OCI-LY3 (cell line): ENCODE measurements around the gene SEC16B.

Experiments used
- H2AFZ ChIP-seq: fragments of 200-600, 300-600 bp; shearing (Covaris generic); 2 replicates; pipeline ENCODE4 v1.6.0; 2014; ENCODE audit warnings: antibody characterized with exemption, low read depth, low read length
- H3K27ac ChIP-seq: fragments of 200-600, 300-600 bp; sonication (generic); 2 replicates; pipeline ENCODE4 v1.5.1; 2014; ENCODE audit warnings: mild to moderate bottlenecking, low read length, moderate library complexity, mixed read lengths
- H3K27me3 ChIP-seq: fragments of 200-600, 300-600 bp; sonication (generic); 2 replicates; pipeline ENCODE4 v1.6.1; 2014; ENCODE audit warnings: low read depth, low read length, mixed read lengths
- H3K36me3 ChIP-seq: fragments of 200-600, 300-600 bp; sonication (generic); replicated peaks from 2 replicates; pipeline ENCODE3; 2014; ENCODE audit warnings: low read depth, low read length, mixed read lengths
- H3K4me1 ChIP-seq: fragments of 300-600, 200-600 bp; sonication (generic); 2 replicates; pipeline ENCODE4 v1.6.1; 2014; ENCODE audit warnings: low read length, mixed read lengths
- H3K4me2 ChIP-seq: fragments of 200-600, 300-600 bp; sonication (generic); 2 replicates; pipeline ENCODE4 v1.6.1; 2014; ENCODE audit warnings: low read length, mixed read lengths
- H3K4me3 ChIP-seq: fragments of 300-600, 200-600 bp; sonication (generic); 2 replicates; pipeline ENCODE4 v1.5.1; 2014; ENCODE audit warnings: antibody characterized with exemption, mild to moderate bottlenecking, low read length, moderate library complexity
- H3K79me2 ChIP-seq: fragments of 300-600, 200-600 bp; shearing (Covaris generic); 2 replicates; pipeline ENCODE4 v1.6.1; 2014; ENCODE audit warnings: mild to moderate bottlenecking, low read length, mixed read lengths
- H3K9ac ChIP-seq: fragments of 300-600, 200-600 bp; shearing (Covaris generic); 2 replicates; pipeline ENCODE4 v1.6.0; 2014; ENCODE audit warnings: mild to moderate bottlenecking, low read length, moderate library complexity
- H3K9me3 ChIP-seq: fragments of 200-600, 300-600 bp; shearing (Covaris generic); 2 replicates; pipeline ENCODE4 v1.6.1; 2014; ENCODE audit warnings: low read length, mixed read lengths; ENCODE audit not compliant: insufficient read depth
- H4K20me1 ChIP-seq: fragments of 200-600, 300-600 bp; sonication (generic); 2 replicates; pipeline ENCODE4 v1.6.1; 2016; ENCODE audit warnings: low read length, mixed read lengths; ENCODE audit not compliant: insufficient read depth
- CTCF ChIP-seq: fragments of 200-600, 300-600 bp; sonication (generic); IDR thresholded peaks from 2 replicates; pipeline ENCODE4 v1.5.1; 2014; ENCODE audit warnings: antibody characterized with exemption, low read length, low read depth
- EZH2phosphoT487 ChIP-seq: fragments of 200-600 bp; shearing (Covaris generic); IDR thresholded peaks from 2 replicates; pipeline ENCODE4 v1.6.1; 2018; ENCODE audit warnings: antibody characterized with exemption, mixed run types, low read depth

SEC16B gene

DNA sequence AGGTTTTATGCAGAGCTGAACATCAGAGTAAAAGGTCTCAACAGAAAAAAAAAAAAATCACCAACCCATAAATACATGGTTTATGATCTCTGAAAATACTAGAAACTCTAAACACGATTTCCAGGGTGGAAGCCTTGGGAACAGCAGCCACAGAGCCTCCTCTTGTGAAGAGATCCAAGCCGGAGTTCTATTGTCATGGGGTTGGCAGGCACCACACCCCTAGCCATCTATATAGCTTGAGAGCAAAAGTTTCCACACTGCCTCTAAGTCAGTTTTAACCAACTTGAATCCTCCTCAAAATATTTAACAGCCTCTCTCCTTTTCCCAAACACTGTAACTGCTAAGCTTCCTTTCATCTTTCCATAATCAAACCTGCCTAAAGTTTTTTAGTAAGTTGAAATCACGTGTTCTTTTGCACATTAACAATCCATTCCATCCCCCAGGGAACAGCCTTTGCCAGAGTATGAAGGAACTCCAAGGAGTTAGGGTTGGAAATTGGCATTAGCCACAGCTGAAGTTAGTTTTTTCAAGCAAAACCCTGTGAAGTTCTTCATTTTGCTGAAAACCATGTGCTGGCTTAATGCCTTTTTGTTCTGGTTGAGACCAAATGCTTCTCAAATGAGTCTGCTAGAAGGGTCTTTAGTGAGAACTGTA lies 13.8 kb upstream of the SEC16B start:
- H3K27ac ChIP-seq: no peak overlapping the region
- TF ChIP-seq CTCF: no peak
- no peak for TF ChIP-seq EZH2phosphoT487
- no peaks in the 10 kb centered on the region for H3K4me1 ChIP-seq
- H2AFZ ChIP-seq: no peak overlapping the region
- peaks cover 50% of the 10 kb centered on the region for H3K27me3 ChIP-seq
- no peaks in the 10 kb centered on the region for H3K36me3 ChIP-seq
- no peaks in the 10 kb centered on the region for H3K79me2 ChIP-seq
- no peak overlapping the region for H3K4me3 ChIP-seq
- no peak overlapping the region for H3K4me2 ChIP-seq
- H3K9me3 ChIP-seq: no peaks in the 10 kb centered on the region
- no peak overlapping the region for H3K9ac ChIP-seq
- H4K20me1 ChIP-seq: no peaks in the 10 kb centered on the region

GRCh38 chr1:177983077-177983476 lies 13.2 kb upstream of the SEC16B start:
- Histone ChIP-seq H3K4me1 (no peaks in the 10 kb centered on the region), H4K20me1 (no peaks in the 10 kb centered on the region), H3K9me3 (no peaks in the 10 kb centered on the region), H3K36me3 (no peaks in the 10 kb centered on the region), H3K27me3 (peaks cover 50% of the 10 kb centered on the region), H3K79me2 (no peaks in the 10 kb centered on the region), H3K4me2 (no peak overlapping the region), H2AFZ (no peak overlapping the region), H3K9ac (no peak overlapping the region), H3K27ac (no peak overlapping the region), H3K4me3 (no peak overlapping the region)
- no peak for TF ChIP-seq EZH2phosphoT487
- no peak for TF ChIP-seq CTCF

GRCh38 chr1:177981200-177981599 lies 11.3 kb upstream of the SEC16B start:
- Histone ChIP-seq H3K9me3 (no peaks in the 10 kb centered on the region), H3K36me3 (no peaks in the 10 kb centered on the region), H3K79me2 (no peaks in the 10 kb centered on the region), H2AFZ (no peak overlapping the region), H3K4me1 (no peaks in the 10 kb centered on the region), H3K9ac (no peak overlapping the region), H3K4me2 (no peak overlapping the region), H3K4me3 (no peak overlapping the region), H4K20me1 (no peaks in the 10 kb centered on the region), H3K27me3 (peaks cover 50% of the 10 kb centered on the region), H3K27ac (no peak overlapping the region)
- TF ChIP-seq EZH2phosphoT487 (no peak), CTCF (no peak)

GRCh38 chr1:177979272-177979671 lies 9.4 kb upstream of the SEC16B start:
- H3K27ac ChIP-seq: no peak overlapping the region
- no peak overlapping the region for H3K4me3 ChIP-seq
- no peak for TF ChIP-seq EZH2phosphoT487
- no peak for TF ChIP-seq CTCF
- no peak overlapping the region for H3K9ac ChIP-seq
- no peaks in the 10 kb centered on the region for H3K79me2 ChIP-seq
- H2AFZ ChIP-seq: no peak overlapping the region
- H3K9me3 ChIP-seq: no peaks in the 10 kb centered on the region
- H3K27me3 ChIP-seq: peaks cover 51% of the 10 kb centered on the region
- H3K4me1 ChIP-seq: no peaks in the 10 kb centered on the region
- H4K20me1 ChIP-seq: no peaks in the 10 kb centered on the region
- H3K36me3 ChIP-seq: no peaks in the 10 kb centered on the region
- no peak overlapping the region for H3K4me2 ChIP-seq
